IMR-90 (cell line): ENCODE measurements around the gene MRPL10. TPM values are rescaled to one million over a fixed set of nuclear protein-coding genes. Genes with fewer than 3 reads are reported as not detected.

Experiments
- ATAC-seq: fragments of 200-7000 bp; cut with Tn5 transposase; 2 replicates; pipeline ENCODE4 v1.9.1; 2020; ENCODE audit warnings: low read depth, mild to moderate bottlenecking, moderate library complexity
- BruUV-seq: library from RNA; stranded (reverse); fragments of 400-500 nt; replicated peaks from 2 replicates; lab custom pipeline; 2021; lab: Mats Ljungman, UMichigan
- CTCF ChIA-PET: fragments of 300-600 bp; formaldehyde crosslinking; extraction: SDS; loops from one replicate; lab custom pipeline; 2021; ENCODE audit warnings: antibody characterized with exemption; lab: Yijun Ruan, JAX
- POLR2A ChIA-PET: fragments of 300-600 bp; sonication (Branson Sonifier 250); formaldehyde crosslinking; loops from one replicate; lab custom pipeline; 2022; ENCODE audit warnings: antibody characterized with exemption; ENCODE audit not compliant: unreplicated experiment; lab: Charles Lee
- DNase-seq: peaks from one replicate; pipeline ENCODE4 v3.0.0; 2013
- H2AFZ ChIP-seq: replicated peaks from 2 replicates; pipeline ENCODE3; 2013; ENCODE audit warnings: low read length, mild to moderate bottlenecking; ENCODE audit not compliant: poor library complexity
- H2AK5ac ChIP-seq: 2 replicates; pipeline ENCODE4 v1.6.1; 2013; ENCODE audit warnings: low read depth, low read length, inconsistent platforms
- H2AK9ac ChIP-seq: replicated peaks from 2 replicates; pipeline ENCODE3; 2013; ENCODE audit warnings: mild to moderate bottlenecking, low read depth, low read length, moderate library complexity; ENCODE audit not compliant: poor library complexity
- H2BK120ac ChIP-seq: 2 replicates; pipeline ENCODE4 v1.6.1; 2013; ENCODE audit warnings: low read depth, low read length, inconsistent platforms
- H2BK15ac ChIP-seq: 3 replicates; pipeline ENCODE4 v1.6.1; 2013; ENCODE audit warnings: low read depth, low read length, inconsistent platforms
- H2BK20ac ChIP-seq: 2 replicates; pipeline ENCODE4 v1.6.1; 2013; ENCODE audit warnings: low read depth, mild to moderate bottlenecking, inconsistent platforms, low read length, moderate library complexity
- H2BK5ac ChIP-seq: 2 replicates; pipeline ENCODE4 v1.6.1; 2013; ENCODE audit warnings: mild to moderate bottlenecking, low read depth, low read length, inconsistent platforms; ENCODE audit not compliant: poor library complexity, severe bottlenecking
- H3K14ac ChIP-seq: replicated peaks from 2 replicates; pipeline ENCODE4 v1.6.1; 2013; ENCODE audit warnings: low read depth, low read length, inconsistent platforms
- H3K18ac ChIP-seq: 2 replicates; pipeline ENCODE4 v1.6.1; 2013; ENCODE audit warnings: low read depth, low read length, control low read depth
- H3K23ac ChIP-seq: 2 replicates; pipeline ENCODE4 v1.6.1; 2013; ENCODE audit warnings: low read depth, low read length, inconsistent platforms
- H3K27ac ChIP-seq: 2 replicates; pipeline ENCODE4 v1.5.1; 2013; ENCODE audit warnings: mild to moderate bottlenecking, control low read depth, low read length; ENCODE audit not compliant: insufficient read depth
- H3K27me3 ChIP-seq: 2 replicates; pipeline ENCODE4 v1.6.1; 2013; ENCODE audit warnings: low read length; ENCODE audit not compliant: control insufficient read depth, insufficient read depth
- H3K36me3 ChIP-seq: 2 replicates; pipeline ENCODE4 v1.6.1; 2013; ENCODE audit warnings: low read length, mixed read lengths; ENCODE audit not compliant: control insufficient read depth, insufficient read depth
- H3K4ac ChIP-seq: 2 replicates; pipeline ENCODE4 v1.6.1; 2013; ENCODE audit warnings: low read depth, low read length, inconsistent platforms
- H3K4me1 ChIP-seq: 2 replicates; pipeline ENCODE4 v1.6.1; 2013; ENCODE audit warnings: low read length, mixed read lengths; ENCODE audit not compliant: control insufficient read depth, insufficient read depth
- H3K4me2 ChIP-seq: 2 replicates; pipeline ENCODE4 v1.6.1; 2013; ENCODE audit warnings: low read depth, mild to moderate bottlenecking, control low read depth, low read length, moderate library complexity
- H3K4me3 ChIP-seq: 2 replicates; pipeline ENCODE4 v1.5.1; 2013; ENCODE audit warnings: low read depth, mild to moderate bottlenecking, control low read depth, low read length, moderate library complexity; ENCODE audit not compliant: insufficient read depth
- H3K56ac ChIP-seq: 2 replicates; pipeline ENCODE4 v1.6.1; 2013; ENCODE audit warnings: low read length, inconsistent platforms; ENCODE audit not compliant: insufficient read depth; ENCODE audit errors: extremely low read depth
- H3K79me1 ChIP-seq, 2 experiments: 2 replicates each; pipeline ENCODE4 v1.6.1; 2013; ENCODE audit warnings: low read length in 2 of 2, inconsistent platforms in 1 of 2, low read depth in 1 of 2
- H3K9ac ChIP-seq: 2 replicates; pipeline ENCODE4 v1.6.1; 2013; ENCODE audit warnings: low read depth, low read length, control low read depth
- H3K9me1 ChIP-seq: 2 replicates; pipeline ENCODE4 v1.6.1; 2013; ENCODE audit warnings: low read length, inconsistent platforms; ENCODE audit not compliant: insufficient read depth
- H3K9me3 ChIP-seq: 2 replicates; pipeline ENCODE4 v1.6.1; 2013; ENCODE audit warnings: low read length; ENCODE audit not compliant: control insufficient read depth, insufficient read depth
- H4K20me1 ChIP-seq: 2 replicates; pipeline ENCODE4 v1.6.1; 2013; ENCODE audit warnings: low read length, inconsistent platforms; ENCODE audit not compliant: insufficient read depth
- H4K5ac ChIP-seq: 2 replicates; pipeline ENCODE4 v1.6.1; 2013; ENCODE audit warnings: mild to moderate bottlenecking, low read depth, low read length, control low read depth
- H4K8ac ChIP-seq, 2 experiments: 2 replicates each; pipeline ENCODE4 v1.6.1; 2013; ENCODE audit warnings: low read depth in 2 of 2, low read length in 2 of 2, control low read depth in 1 of 2, inconsistent platforms in 1 of 2
- H4K91ac ChIP-seq: 2 replicates; pipeline ENCODE4 v1.6.1; 2013; ENCODE audit warnings: low read depth, low read length, inconsistent platforms; ENCODE audit not compliant: insufficient read depth
- BHLHE40 ChIP-seq: fragments of 150-350 bp; IDR thresholded peaks from 2 replicates; pipeline ENCODE4 v1.6.1; 2016; ENCODE audit warnings: mild to moderate bottlenecking, low read depth, low read length
- CEBPB ChIP-seq: IDR thresholded peaks from 2 replicates; pipeline ENCODE4 v1.6.1; 2012; ENCODE audit warnings: low read depth, low read length, improper control_type of control experiment
- CHD1 ChIP-seq: IDR thresholded peaks from 2 replicates; pipeline ENCODE4 v1.6.1; 2012; ENCODE audit warnings: low read depth, low read length, improper control_type of control experiment
- FOS ChIP-seq: fragments of 150-350 bp; IDR thresholded peaks from 2 replicates; pipeline ENCODE4 v1.6.1; 2016; ENCODE audit warnings: low read depth, low read length
- MAFK ChIP-seq: IDR thresholded peaks from 2 replicates; pipeline ENCODE4 v1.6.1; 2012; ENCODE audit warnings: low read depth, low read length, improper control_type of control experiment
- MAZ ChIP-seq: IDR thresholded peaks from 2 replicates; pipeline ENCODE4 v1.6.1; 2012; ENCODE audit warnings: low read depth, mild to moderate bottlenecking, low read length, improper control_type of control experiment, moderate library complexity, borderline replicate concordance
- MXI1 ChIP-seq: IDR thresholded peaks from 2 replicates; pipeline ENCODE4 v1.6.1; 2012; ENCODE audit warnings: low read depth, mild to moderate bottlenecking, low read length, moderate library complexity, borderline replicate concordance
- NFE2L2 ChIP-seq: fragments of 150-350 bp; IDR thresholded peaks from 2 replicates; pipeline ENCODE4 v1.6.1; 2016; ENCODE audit warnings: low read depth, mild to moderate bottlenecking, low read length
- POLR2A ChIP-seq: IDR thresholded peaks from 2 replicates; pipeline ENCODE4 v1.6.1; 2012; ENCODE audit warnings: mild to moderate bottlenecking, low read depth, low read length
- RCOR1 ChIP-seq: IDR thresholded peaks from 2 replicates; pipeline ENCODE4 v1.6.1; 2012; ENCODE audit warnings: mild to moderate bottlenecking, low read length, improper control_type of control experiment; ENCODE audit not compliant: insufficient replicate concordance
- RFX5 ChIP-seq: IDR thresholded peaks from 2 replicates; pipeline ENCODE4 v1.8.0; 2012; ENCODE audit warnings: low read depth, mild to moderate bottlenecking, low read length, moderate library complexity
- SMC3 ChIP-seq: fragments of 150-350 bp; IDR thresholded peaks from 2 replicates; pipeline ENCODE4 v1.6.1; 2016; ENCODE audit warnings: low read depth, mild to moderate bottlenecking, antibody characterized with exemption, low read length, moderate library complexity
- WGBS, 2 experiments: methylation state at CpG; one replicate each; pipeline versions ENCODE4 v1.1.5 to v1.1.7; 2013; ENCODE audit warnings: missing lambda C conversion rate in 2 of 2; ENCODE audit not compliant: insufficient read length in 1 of 2; ENCODE audit errors: extremely low coverage in 2 of 2; 5-methylcytosine and 5-hydroxymethylcytosine counted together
- dilution Hi-C: fragments of 300-500 bp; cut with HindIII; formaldehyde crosslinking; loops from one replicate; pipeline ENCODE4 v1.14.3; 2018; ENCODE audit warnings: low sequenced_read_pairs; ENCODE audit not compliant: unreplicated experiment
- in situ Hi-C: fragments of 300-500 bp; cut with MboI; formaldehyde crosslinking; loops from 3 replicates; pipeline ENCODE4 v1.14.3; 2019; ENCODE audit warnings: low sequenced_read_pairs, inconsistent platforms, mixed read lengths
- intact Hi-C: fragments of 100-400 bp; cut with micrococcal nuclease; formaldehyde crosslinking; loops from 2 replicates; pipeline ENCODE4 v1.10.0; 2022
- polyA plus RNA-seq, 3 experiments: library from polyadenylated mRNA; depleted of rRNA; stranded (reverse); fragments of >200 nt; gene quantifications; 2 replicates each; pipeline ENCODE4 v1.2.3, GENCODE V29; 2012; ENCODE audit warnings: low replicate concordance in 1 of 3
- total RNA-seq: library from RNA; depleted of rRNA; stranded (reverse); fragments of >200 nt; gene quantifications from 2 replicates; pipeline ENCODE4 v1.2.3, GENCODE V29; 2012
- TF ChIP-seq, protein P1 (sequence below): fragments of 150-350 bp; IDR thresholded peaks from 2 replicates; pipeline ENCODE4 v1.6.1; 2017; ENCODE audit warnings: mild to moderate bottlenecking, antibody characterized with exemption, low read length, low read depth
- TF ChIP-seq, protein P2 (sequence below): fragments of 150-350 bp; IDR thresholded peaks from 2 replicates; pipeline ENCODE4 v1.6.1; 2016; ENCODE audit warnings: low read depth, mild to moderate bottlenecking, low read length, moderate library complexity, borderline replicate concordance
- TF ChIP-seq, protein P3 (sequence below): conservative IDR thresholded peaks from 2 replicates; pipeline ENCODE4 v1.5.1; 2012; ENCODE audit warnings: mild to moderate bottlenecking, low read depth, low read length, improper control_type of control experiment

MRPL10 gene
- total and polyA plus RNA-seq, 2 of the 4 experiments (the other 2 are of a cell fraction): 32.3 to 61.8 TPM

DNA sequence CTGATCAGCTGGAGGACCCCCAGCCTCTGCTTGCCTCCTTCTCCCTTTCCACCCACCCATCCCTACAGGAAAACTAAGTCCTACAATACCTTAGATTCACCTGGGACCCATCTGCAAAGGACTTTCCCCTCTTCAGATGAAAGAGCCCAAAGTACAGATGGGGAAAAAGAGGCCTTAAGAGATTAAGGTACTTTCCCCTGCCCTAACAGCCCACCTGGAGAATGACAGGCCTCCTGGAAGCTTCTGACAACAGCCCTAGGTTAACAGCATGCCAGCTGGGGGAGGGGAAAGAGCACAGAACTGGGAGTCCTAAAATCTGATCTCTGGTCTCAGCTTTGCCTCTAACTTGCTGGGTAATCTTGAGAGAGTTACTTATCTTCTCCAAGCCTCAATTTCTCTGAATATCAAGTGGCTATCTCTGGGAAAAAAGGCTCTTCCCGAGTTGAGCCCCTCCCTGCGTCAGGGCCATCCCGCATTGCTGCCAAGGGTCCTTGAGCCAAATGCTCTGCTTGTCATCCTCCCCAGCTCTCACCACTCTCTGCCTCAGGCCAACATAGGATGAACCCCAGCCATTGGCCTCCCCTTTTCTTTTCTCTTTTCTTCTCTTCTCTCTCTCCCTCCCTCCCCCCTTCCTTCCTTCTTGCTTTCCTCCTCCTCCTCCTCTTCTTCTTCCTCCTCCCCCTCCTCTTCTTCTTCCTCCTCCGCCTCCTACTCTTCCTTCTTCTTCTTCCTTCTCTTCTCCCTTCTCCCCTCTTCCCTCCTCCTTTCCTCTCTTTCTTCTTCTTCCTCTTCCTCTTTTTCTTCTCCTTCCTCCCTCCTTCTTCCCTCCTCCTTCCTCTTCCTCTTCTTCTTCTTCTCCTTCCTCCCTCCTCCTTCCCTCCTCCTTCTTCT, 42.1 kb upstream of the MRPL10 start:
- no peak overlapping the region for H2BK15ac ChIP-seq
- no peak overlapping the region for H2BK120ac ChIP-seq
- no TSS peak for BruUV-seq
- H3K4me3 ChIP-seq: no peak overlapping the region
- H3K23ac ChIP-seq: no peak overlapping the region; the same call in none of the 2 replicates
- no peak overlapping the region for H2AK5ac ChIP-seq
- no peaks in the 10 kb centered on the region for H3K9me1 ChIP-seq
- CTCF ChIA-PET: no interaction called here
- H2BK5ac ChIP-seq: no peak overlapping the region
- H4K5ac ChIP-seq: no peak overlapping the region
- intact Hi-C loops (no loop called here), dilution Hi-C loops (no loop called here), in situ Hi-C loops (no loop called here)
- ATAC-seq: no peak
- H4K20me1 ChIP-seq: no peaks in the 10 kb centered on the region
- no peaks in the 10 kb centered on the region for H3K79me1 ChIP-seq
- H2AK9ac ChIP-seq: no peak overlapping the region
- WGBS, 2 experiments: 65% methylated on average over 4 of the region's 4 CpGs; no CpG with 5 or more reads in 1 of the 2 experiments
- POLR2A ChIA-PET: no interaction called here
- no peak overlapping the region for H2AFZ ChIP-seq
- no peak for DNase-seq
- no peak overlapping the region for H3K9ac ChIP-seq
- no peak overlapping the region for H2BK20ac ChIP-seq
- H3K4ac ChIP-seq: no peak overlapping the region
- no peak overlapping the region for H3K27ac ChIP-seq
- H3K9me3 ChIP-seq: no peaks in the 10 kb centered on the region
- H3K56ac ChIP-seq: no peak overlapping the region
- H3K36me3 ChIP-seq: no peaks in the 10 kb centered on the region
- no peak overlapping the region for H4K8ac ChIP-seq
- peaks cover 51% of the 10 kb centered on the region for H3K27me3 ChIP-seq
- H3K14ac ChIP-seq: no peak overlapping the region
- H3K4me1 ChIP-seq: peaks cover 19% of the 10 kb centered on the region
- no peak overlapping the region for H3K4me2 ChIP-seq
- no peak overlapping the region for H4K91ac ChIP-seq
- no peak overlapping the region for H3K18ac ChIP-seq
- no peak for TF ChIP-seq CEBPB
- TF ChIP-seq POLR2A: no peak
- TF ChIP-seq RCOR1: no peak
- TF ChIP-seq MXI1: no peak
- TF ChIP-seq RFX5: no peak
- TF ChIP-seq FOS: no peak
- TF ChIP-seq NFE2L2: no peak
- TF ChIP-seq, protein P1, sequence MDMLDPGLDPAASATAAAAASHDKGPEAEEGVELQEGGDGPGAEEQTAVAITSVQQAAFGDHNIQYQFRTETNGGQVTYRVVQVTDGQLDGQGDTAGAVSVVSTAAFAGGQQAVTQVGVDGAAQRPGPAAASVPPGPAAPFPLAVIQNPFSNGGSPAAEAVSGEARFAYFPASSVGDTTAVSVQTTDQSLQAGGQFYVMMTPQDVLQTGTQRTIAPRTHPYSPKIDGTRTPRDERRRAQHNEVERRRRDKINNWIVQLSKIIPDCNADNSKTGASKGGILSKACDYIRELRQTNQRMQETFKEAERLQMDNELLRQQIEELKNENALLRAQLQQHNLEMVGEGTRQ: no peak
- TF ChIP-seq CHD1: no peak
- TF ChIP-seq, protein P2, sequence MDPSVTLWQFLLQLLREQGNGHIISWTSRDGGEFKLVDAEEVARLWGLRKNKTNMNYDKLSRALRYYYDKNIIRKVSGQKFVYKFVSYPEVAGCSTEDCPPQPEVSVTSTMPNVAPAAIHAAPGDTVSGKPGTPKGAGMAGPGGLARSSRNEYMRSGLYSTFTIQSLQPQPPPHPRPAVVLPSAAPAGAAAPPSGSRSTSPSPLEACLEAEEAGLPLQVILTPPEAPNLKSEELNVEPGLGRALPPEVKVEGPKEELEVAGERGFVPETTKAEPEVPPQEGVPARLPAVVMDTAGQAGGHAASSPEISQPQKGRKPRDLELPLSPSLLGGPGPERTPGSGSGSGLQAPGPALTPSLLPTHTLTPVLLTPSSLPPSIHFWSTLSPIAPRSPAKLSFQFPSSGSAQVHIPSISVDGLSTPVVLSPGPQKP: no peak
- TF ChIP-seq BHLHE40: no peak
- TF ChIP-seq, protein P3, sequence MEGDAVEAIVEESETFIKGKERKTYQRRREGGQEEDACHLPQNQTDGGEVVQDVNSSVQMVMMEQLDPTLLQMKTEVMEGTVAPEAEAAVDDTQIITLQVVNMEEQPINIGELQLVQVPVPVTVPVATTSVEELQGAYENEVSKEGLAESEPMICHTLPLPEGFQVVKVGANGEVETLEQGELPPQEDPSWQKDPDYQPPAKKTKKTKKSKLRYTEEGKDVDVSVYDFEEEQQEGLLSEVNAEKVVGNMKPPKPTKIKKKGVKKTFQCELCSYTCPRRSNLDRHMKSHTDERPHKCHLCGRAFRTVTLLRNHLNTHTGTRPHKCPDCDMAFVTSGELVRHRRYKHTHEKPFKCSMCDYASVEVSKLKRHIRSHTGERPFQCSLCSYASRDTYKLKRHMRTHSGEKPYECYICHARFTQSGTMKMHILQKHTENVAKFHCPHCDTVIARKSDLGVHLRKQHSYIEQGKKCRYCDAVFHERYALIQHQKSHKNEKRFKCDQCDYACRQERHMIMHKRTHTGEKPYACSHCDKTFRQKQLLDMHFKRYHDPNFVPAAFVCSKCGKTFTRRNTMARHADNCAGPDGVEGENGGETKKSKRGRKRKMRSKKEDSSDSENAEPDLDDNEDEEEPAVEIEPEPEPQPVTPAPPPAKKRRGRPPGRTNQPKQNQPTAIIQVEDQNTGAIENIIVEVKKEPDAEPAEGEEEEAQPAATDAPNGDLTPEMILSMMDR: no peak
- TF ChIP-seq MAZ: no peak
- no peak for TF ChIP-seq SMC3
- no peak for TF ChIP-seq MAFK
